Posterior vena cava (tissue), 2 donors: ENCODE measurements around the gene KCND3. TPM values are rescaled to one million over a fixed set of nuclear protein-coding genes. Genes with fewer than 3 reads are reported as not detected.

ENCODE experiments used
- DNase-seq: peaks from one replicate; pipeline ENCODE4 v3.0.0-alpha.2; 2020; ENCODE audit warnings: low spot score
- intact Hi-C, 2 donors: fragments of 100-400 bp; cut with DNase I; formaldehyde crosslinking; loops; one replicate each; pipeline versions ENCODE4 v1.14.1 to v1.14.2; 2022 to 2023
- total RNA-seq, 2 donors: library from RNA; stranded (reverse); fragmentation: NEBNext Ultra II Directional; extraction: Animal tissue kit (Norgen Biotek cat#: 25700); gene quantifications; one replicate each; pipeline ENCODE4 v1.2.1, GENCODE V29; 2021
- donor health status: DM: yes; HTN: yes; CAD: no.
- donor health status: DM: yes; HTN: yes; CAD: no.

KCND3 gene
- total RNA-seq, 2 donors from 2014 or later: 24.6 to 27.8 TPM

GRCh38 chr1:111990878-111991718 is 1.6 kb upstream of the KCND3 start:
- DNase-seq: peak; percentile 91
- intact Hi-C loops: loop anchor here (5.0 to 10.0 kb wide), 2 partner anchors 196 to 204 kb away; no protein-coding TSS in a partner anchor

- no peak for DNase-seq
- intact Hi-C loops: loop anchor here (5.0 to 10.0 kb wide), 2 partner anchors 195 to 203 kb away; no protein-coding TSS in a partner anchor
These were observed 784 bp upstream of the KCND3 start for GRCh38 chr1:111990026-111990877.

GRCh38 chr1:111988743-111989453 is 570 bp downstream of the KCND3 start:
- intact Hi-C loops: no loop called here
- DNase-seq: peak; percentile 80

GRCh38 chr1:111988377-111988742 is 1.1 kb downstream of the KCND3 start:
- intact Hi-C loops: no loop called here
- DNase-seq: no peak

- intact Hi-C loops: no loop called here
- no peak for DNase-seq
These were observed 2.0 kb downstream of the KCND3 start for GRCh38 chr1:111987502-111987901.

- no peak for DNase-seq
- intact Hi-C loops: no loop called here
These were observed 6.0 kb downstream of the KCND3 start for GRCh38 chr1:111983500-111983899.

GRCh38 chr1:111982428-111982827 is 7.0 kb downstream of the KCND3 start:
- intact Hi-C loops: no loop called here
- no peak for DNase-seq

- intact Hi-C loops: no loop called here
- peak; percentile 80 for DNase-seq
These were observed 7.6 kb downstream of the KCND3 start for GRCh38 chr1:111981871-111982270.

- DNase-seq: no peak
- intact Hi-C loops: no loop called here
These were observed 8.4 kb downstream of the KCND3 start for GRCh38 chr1:111981090-111981489.

GRCh38 chr1:111980686-111981085 is 8.8 kb downstream of the KCND3 start:
- intact Hi-C loops: no loop called here

GRCh38 chr1:111978695-111979094 is 10.8 kb downstream of the KCND3 start:
- DNase-seq: no peak
- intact Hi-C loops: no loop called here

More at GRCh38 chr1:111980686-111981085, 8.8 kb downstream of the KCND3 start:
- no peak for DNase-seq

- DNase-seq: no peak
- intact Hi-C loops: no loop called here
These were observed 12.1 kb downstream of the KCND3 start for GRCh38 chr1:111977378-111977777.

GRCh38 chr1:111976842-111977241 is 12.6 kb downstream of the KCND3 start:
- DNase-seq: no peak
- intact Hi-C loops: no loop called here

- intact Hi-C loops: no loop called here
- no peak for DNase-seq
These were observed 13.1 kb downstream of the KCND3 start for GRCh38 chr1:111976332-111976731.

- no peak for DNase-seq
- intact Hi-C loops: no loop called here
These were observed 16.2 kb downstream of the KCND3 start for GRCh38 chr1:111973150-111973790.

- DNase-seq: no peak
- intact Hi-C loops: no loop called here
These were observed 18.1 kb downstream of the KCND3 start for GRCh38 chr1:111971396-111971795.

- peak; percentile 58 for DNase-seq
- intact Hi-C loops: no loop called here
These were observed 21.0 kb downstream of the KCND3 start for GRCh38 chr1:111968511-111968910.

GRCh38 chr1:111967886-111968285 is 21.6 kb downstream of the KCND3 start:
- DNase-seq: peak; percentile 13
- intact Hi-C loops: no loop called here

GRCh38 chr1:111967067-111967690 is 22.3 kb downstream of the KCND3 start:
- DNase-seq: peak; percentile 65
- intact Hi-C loops: no loop called here
